ENCODE measurements around the gene FEN1.
A peak's percentile ranks its signal among the peaks of the same experiment; 100 is the strongest.

Gene FEN1

DNA sequence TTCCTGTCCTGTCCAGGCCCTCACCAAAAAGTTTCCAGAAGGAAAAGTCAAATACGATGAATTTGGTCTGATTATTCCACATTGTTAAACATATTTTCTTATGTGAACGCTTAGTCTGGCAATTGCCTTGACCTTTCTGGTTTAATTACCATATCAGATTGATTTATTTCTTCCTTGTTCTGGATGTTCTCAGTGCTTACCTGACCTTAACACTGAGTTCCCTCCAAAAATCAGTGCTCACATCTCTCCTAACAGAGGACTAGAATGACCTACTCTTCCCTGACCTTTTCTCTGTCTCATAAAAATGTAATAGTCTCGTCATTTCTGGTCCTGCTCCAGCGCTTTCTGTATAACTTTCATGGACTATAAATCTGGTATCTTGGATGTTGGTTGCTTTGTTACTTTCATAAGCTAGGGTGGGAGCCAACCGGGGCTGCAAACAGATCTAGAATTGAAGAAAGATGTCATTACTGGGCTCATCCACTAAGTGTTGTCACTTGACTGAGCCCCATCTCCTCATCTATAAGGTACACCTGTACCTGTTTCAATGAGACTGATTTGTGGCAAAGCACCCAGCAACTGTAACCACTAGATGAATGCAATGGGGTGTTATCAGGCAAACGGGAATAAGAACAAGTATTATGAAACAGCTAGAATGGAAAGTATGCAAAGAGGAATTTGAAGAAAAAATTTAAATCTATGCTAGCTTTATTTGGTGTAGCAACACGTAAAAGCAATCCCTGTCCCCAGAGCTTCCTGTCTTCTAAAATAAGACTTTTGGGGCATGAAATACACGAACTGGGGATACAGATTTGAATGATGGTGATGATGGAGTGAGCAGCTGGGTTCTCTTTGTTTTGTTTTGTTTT, 37.8 kb downstream of the FEN1 start:
- Histone ChIP-seq H3K9ac (ENCODE audit: low read depth in 1 of 2, low read length in 2 of 2) (no peak overlapping the region), H3K4me3 (ENCODE audit: low read length in 2 of 2) (no peak overlapping the region), H3K27me3 (ENCODE audit: control insufficient read depth in 2 of 2, insufficient read depth in 2 of 2, low read length in 2 of 2) (peaks cover 4 to 27% of the 10 kb centered on the region in 2 donors), H3K4me1 (ENCODE audit: control insufficient read depth in 2 of 2, insufficient read depth in 2 of 2, low read length in 2 of 2) (peaks cover 3 to 15% of the 10 kb centered on the region in 2 donors), H3K9me3 (ENCODE audit: control insufficient read depth in 2 of 2, low read length in 2 of 2) (no peaks in the 10 kb centered on the region), H3K27ac (ENCODE audit: low read depth in 2 of 2, low read length in 2 of 2) (peak overlapping the region in 1 of 2 donors; percentile 58), H3K36me3 (ENCODE audit: control insufficient read depth in 2 of 2, insufficient read depth in 2 of 2, low read length in 2 of 2) (no peaks in the 10 kb centered on the region)

DNA sequence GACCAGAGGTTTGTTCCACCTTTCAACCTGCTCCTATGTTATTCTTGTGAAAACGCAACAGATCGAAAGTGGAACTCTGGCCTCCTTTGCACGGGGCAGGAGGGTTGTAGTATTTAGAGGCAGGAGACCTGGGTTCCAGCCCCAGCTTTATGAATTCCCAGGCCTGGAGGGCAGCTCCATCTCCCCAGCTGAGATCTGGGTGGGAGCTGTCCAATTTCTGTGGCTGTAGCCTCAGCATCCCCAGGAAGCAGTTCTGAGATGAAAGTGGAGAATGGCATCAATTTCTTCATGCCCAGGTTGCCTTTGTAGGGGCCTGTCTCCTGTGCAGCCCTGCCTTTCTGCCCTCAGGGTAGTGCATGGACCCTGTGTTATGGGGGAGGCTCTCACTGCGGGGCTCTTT, 39.5 kb downstream of the FEN1 start:
- no peak overlapping the region for H3K27ac ChIP-seq (ENCODE audit: low read depth in 2 of 2, low read length in 2 of 2)
- peaks cover 4 to 19% of the 10 kb centered on the region in 2 donors for H3K27me3 ChIP-seq (ENCODE audit: control insufficient read depth in 2 of 2, insufficient read depth in 2 of 2, low read length in 2 of 2)

DNA sequence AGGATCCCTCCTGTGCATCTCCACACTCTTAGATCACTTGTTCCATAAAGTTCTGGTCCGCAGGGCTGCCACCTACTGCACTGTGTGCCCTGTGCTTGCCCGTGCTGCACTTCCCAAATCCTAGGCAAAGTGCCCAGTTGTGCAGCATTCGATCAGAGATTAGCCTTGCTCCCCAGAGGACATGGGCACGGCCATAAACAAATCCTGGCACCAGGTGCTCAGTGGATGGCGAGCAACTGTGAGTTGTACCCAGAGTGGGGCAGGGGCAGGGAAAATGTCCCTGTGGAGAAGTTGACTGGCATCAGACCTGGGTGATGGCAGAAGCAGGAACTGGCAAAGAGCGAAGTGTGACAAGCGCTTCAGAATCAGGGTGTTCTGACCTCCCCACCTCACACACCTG, 40.0 kb downstream of the FEN1 start:
- H3K9me3 ChIP-seq (ENCODE audit: control insufficient read depth in 2 of 2, low read length in 2 of 2) = no peaks in the 10 kb centered on the region
- H3K9ac ChIP-seq (ENCODE audit: low read depth in 1 of 2, low read length in 2 of 2) = no peak overlapping the region
- H3K36me3 ChIP-seq (ENCODE audit: control insufficient read depth in 2 of 2, insufficient read depth in 2 of 2, low read length in 2 of 2) = no peaks in the 10 kb centered on the region
- peaks cover 4 to 16% of the 10 kb centered on the region in 2 donors for H3K27me3 ChIP-seq (ENCODE audit: control insufficient read depth in 2 of 2, insufficient read depth in 2 of 2, low read length in 2 of 2)
- no peak overlapping the region for H3K27ac ChIP-seq (ENCODE audit: low read depth in 2 of 2, low read length in 2 of 2)
- peaks cover 0 to 15% of the 10 kb centered on the region in 2 donors for H3K4me1 ChIP-seq (ENCODE audit: control insufficient read depth in 2 of 2, insufficient read depth in 2 of 2, low read length in 2 of 2)
- H3K4me3 ChIP-seq (ENCODE audit: low read length in 2 of 2) = no peak overlapping the region

More for the DNA sequence above, 39.5 kb downstream of the FEN1 start:
- H3K9me3 ChIP-seq (ENCODE audit: control insufficient read depth in 2 of 2, low read length in 2 of 2) = no peaks in the 10 kb centered on the region
- H3K4me3 ChIP-seq (ENCODE audit: low read length in 2 of 2) = no peak overlapping the region
- no peak overlapping the region for H3K9ac ChIP-seq (ENCODE audit: low read depth in 1 of 2, low read length in 2 of 2)
- H3K36me3 ChIP-seq (ENCODE audit: control insufficient read depth in 2 of 2, insufficient read depth in 2 of 2, low read length in 2 of 2) = no peaks in the 10 kb centered on the region
- peaks cover 2 to 15% of the 10 kb centered on the region in 2 donors for H3K4me1 ChIP-seq (ENCODE audit: control insufficient read depth in 2 of 2, insufficient read depth in 2 of 2, low read length in 2 of 2)

DNA sequence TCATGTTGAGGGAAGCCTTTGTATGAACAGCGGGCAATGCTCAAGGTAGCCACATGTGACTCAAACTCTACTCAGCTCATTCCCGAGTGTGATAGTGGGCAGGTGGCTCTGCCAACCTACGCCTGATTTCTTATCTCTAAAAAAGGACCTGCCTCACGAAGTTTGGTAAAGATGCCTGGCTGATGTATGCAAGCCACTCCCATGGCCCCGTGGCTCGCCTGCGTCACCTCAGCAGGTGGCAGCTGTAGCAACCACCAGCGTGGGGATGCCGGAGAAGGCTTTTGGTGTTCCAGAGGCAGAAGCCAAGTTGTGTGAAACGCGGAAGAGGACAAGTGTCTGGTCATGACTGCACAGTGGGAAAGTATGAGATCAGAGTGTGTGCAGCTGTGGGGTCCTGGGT, 40.8 kb downstream of the FEN1 start:
- H3K4me3 ChIP-seq (ENCODE audit: low read length in 2 of 2) = no peak overlapping the region
- H3K27me3 ChIP-seq (ENCODE audit: control insufficient read depth in 2 of 2, insufficient read depth in 2 of 2, low read length in 2 of 2) = peaks cover 2 to 14% of the 10 kb centered on the region in 2 donors
- no peaks in the 10 kb centered on the region for H3K9me3 ChIP-seq (ENCODE audit: control insufficient read depth in 2 of 2, low read length in 2 of 2)
- H3K27ac ChIP-seq (ENCODE audit: low read depth in 2 of 2, low read length in 2 of 2) = no peak overlapping the region
- no peaks in the 10 kb centered on the region for H3K36me3 ChIP-seq (ENCODE audit: control insufficient read depth in 2 of 2, insufficient read depth in 2 of 2, low read length in 2 of 2)
- peaks cover 0 to 13% of the 10 kb centered on the region in 2 donors for H3K4me1 ChIP-seq (ENCODE audit: control insufficient read depth in 2 of 2, insufficient read depth in 2 of 2, low read length in 2 of 2)
- no peak overlapping the region for H3K9ac ChIP-seq (ENCODE audit: low read depth in 1 of 2, low read length in 2 of 2)

DNA sequence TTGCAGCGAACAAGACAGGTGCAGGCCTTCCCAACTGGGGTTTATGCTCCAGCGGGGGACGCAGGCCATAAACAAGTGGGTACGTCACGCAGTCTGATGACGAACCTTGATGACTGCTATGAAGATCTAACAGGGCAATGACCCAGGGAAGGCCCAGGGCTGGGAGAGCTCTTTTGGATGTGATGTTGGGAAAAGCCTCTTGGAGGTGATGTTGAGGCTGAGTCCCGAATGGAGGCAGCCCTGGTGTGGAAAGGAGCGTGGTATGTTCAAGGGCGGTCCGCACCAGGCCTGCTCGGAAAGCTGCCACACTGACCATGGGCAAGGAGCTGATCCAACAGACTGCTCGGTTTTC, 41.2 kb downstream of the FEN1 start:
- peaks cover 0 to 13% of the 10 kb centered on the region in 2 donors for H3K4me1 ChIP-seq (ENCODE audit: control insufficient read depth in 2 of 2, insufficient read depth in 2 of 2, low read length in 2 of 2)
- H3K4me3 ChIP-seq (ENCODE audit: low read length in 2 of 2) = no peak overlapping the region
- H3K27ac ChIP-seq (ENCODE audit: low read depth in 2 of 2, low read length in 2 of 2) = peak overlapping the region in 1 of 2 donors; percentile 23
- no peak overlapping the region for H3K9ac ChIP-seq (ENCODE audit: low read depth in 1 of 2, low read length in 2 of 2)
- H3K36me3 ChIP-seq (ENCODE audit: control insufficient read depth in 2 of 2, insufficient read depth in 2 of 2, low read length in 2 of 2) = peaks cover 0 to 2% of the 10 kb centered on the region in 2 donors
- no peaks in the 10 kb centered on the region for H3K9me3 ChIP-seq (ENCODE audit: control insufficient read depth in 2 of 2, low read length in 2 of 2)
- H3K27me3 ChIP-seq (ENCODE audit: control insufficient read depth in 2 of 2, insufficient read depth in 2 of 2, low read length in 2 of 2) = peaks cover 0 to 11% of the 10 kb centered on the region in 2 donors

DNA sequence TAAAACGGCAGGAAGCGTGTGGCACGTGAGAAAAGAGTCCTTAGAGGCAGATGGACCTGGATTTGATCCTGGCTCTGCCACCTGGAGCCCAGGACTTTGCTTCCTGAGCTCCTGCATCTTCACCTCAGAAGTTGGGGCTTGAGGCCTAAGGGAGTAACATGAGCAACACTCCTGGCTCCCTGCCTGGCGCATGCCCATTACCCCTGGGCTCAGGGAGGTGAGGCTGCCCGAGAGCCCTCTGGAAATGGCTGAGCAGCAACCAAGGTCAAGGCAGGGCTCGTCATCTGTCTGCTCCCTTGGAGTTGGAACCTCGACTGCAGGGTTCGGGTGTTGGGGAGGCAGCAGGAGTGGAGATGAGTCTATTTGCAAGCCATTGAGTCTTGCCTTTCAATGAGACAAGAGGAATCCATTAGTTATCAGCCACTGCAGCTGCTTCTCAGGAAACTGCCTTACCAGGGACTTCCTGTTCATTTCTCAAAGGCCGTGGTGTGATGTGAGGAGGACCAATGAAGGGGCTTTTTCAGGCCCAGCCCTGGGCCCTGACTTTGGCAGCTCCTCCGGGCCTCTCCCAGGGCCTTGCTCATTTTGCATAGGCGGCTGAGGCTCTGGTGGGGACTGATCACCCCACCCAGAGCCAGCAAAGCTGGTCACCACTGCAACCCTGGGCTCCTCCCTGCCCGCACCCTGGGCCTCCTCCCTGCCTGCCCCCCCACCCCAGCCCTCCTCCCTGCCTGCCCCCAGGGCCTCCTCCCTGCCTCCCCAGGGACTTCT, 41.8 kb downstream of the FEN1 start:
- Histone ChIP-seq H3K9ac (ENCODE audit: low read depth in 1 of 2, low read length in 2 of 2) (no peak overlapping the region), H3K4me3 (ENCODE audit: low read length in 2 of 2) (no peak overlapping the region), H3K9me3 (ENCODE audit: control insufficient read depth in 2 of 2, low read length in 2 of 2) (no peaks in the 10 kb centered on the region), H3K27ac (ENCODE audit: low read depth in 2 of 2, low read length in 2 of 2) (peak overlapping the region; percentile 23 to 37), H3K27me3 (ENCODE audit: control insufficient read depth in 2 of 2, insufficient read depth in 2 of 2, low read length in 2 of 2) (peaks cover 0 to 10% of the 10 kb centered on the region in 2 donors), H3K36me3 (ENCODE audit: control insufficient read depth in 2 of 2, insufficient read depth in 2 of 2, low read length in 2 of 2) (peaks cover 0 to 2% of the 10 kb centered on the region in 2 donors), H3K4me1 (ENCODE audit: control insufficient read depth in 2 of 2, insufficient read depth in 2 of 2, low read length in 2 of 2) (peaks cover 0 to 9% of the 10 kb centered on the region in 2 donors)

DNA sequence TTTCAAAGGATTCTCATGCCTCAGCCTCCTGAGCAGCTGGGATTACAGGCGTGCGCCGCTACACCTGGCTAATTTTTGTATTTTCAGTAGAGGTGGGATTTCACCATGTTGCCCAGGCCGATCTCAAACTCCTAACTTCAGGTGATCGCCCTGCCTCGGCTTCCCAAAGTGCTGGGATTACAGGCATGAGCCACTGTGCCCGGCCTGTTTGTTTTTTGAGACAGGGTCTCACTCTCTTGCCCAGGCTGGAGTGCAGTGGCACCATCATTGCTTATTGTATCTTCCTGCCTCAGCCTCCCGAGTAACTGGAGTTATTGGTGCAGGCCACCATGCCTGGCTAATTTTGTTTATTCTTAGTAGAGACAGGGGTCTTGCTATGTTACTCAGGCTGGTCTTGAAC, 43.5 kb downstream of the FEN1 start:
- Histone ChIP-seq H3K27ac (ENCODE audit: low read depth in 2 of 2, low read length in 2 of 2) (no peak overlapping the region), H3K4me1 (ENCODE audit: control insufficient read depth in 2 of 2, insufficient read depth in 2 of 2, low read length in 2 of 2) (peaks cover 0 to 8% of the 10 kb centered on the region in 2 donors), H3K4me3 (ENCODE audit: low read length in 2 of 2) (no peak overlapping the region), H3K36me3 (ENCODE audit: control insufficient read depth in 2 of 2, insufficient read depth in 2 of 2, low read length in 2 of 2) (peaks cover 0 to 2% of the 10 kb centered on the region in 2 donors), H3K9me3 (ENCODE audit: control insufficient read depth in 2 of 2, low read length in 2 of 2) (no peaks in the 10 kb centered on the region), H3K9ac (ENCODE audit: low read depth in 1 of 2, low read length in 2 of 2) (no peak overlapping the region), H3K27me3 (ENCODE audit: control insufficient read depth in 2 of 2, insufficient read depth in 2 of 2, low read length in 2 of 2) (peaks cover 0 to 5% of the 10 kb centered on the region in 2 donors)

DNA sequence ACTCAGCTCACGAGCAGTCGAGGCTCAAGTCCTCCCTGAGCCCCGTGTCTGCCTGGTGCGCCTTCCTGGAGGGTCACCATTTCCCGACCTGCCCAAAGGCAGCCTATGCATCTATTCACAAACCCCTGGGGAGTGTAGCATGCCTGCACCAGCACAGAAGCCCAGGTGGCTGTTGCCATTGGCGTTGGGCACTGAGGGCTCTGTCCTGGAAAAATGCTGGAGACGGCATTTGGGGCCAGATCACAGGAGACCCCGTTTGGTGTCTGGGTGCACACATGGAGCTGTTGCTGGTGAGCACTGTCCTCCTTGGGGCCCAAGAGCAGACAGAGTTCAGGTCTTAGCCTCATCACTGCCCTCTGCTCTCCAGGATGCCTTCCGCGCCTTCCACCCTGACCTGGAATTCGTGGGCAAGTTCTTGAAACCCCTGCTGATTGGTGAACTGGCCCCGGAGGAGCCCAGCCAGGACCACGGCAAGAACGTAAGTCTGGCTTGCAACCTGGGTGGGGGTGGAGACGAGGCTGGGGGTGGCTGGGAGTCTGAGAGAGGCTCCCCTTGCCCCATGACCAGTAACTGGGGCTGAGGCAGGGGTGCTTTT, 44.8 kb downstream of the FEN1 start:
- Histone ChIP-seq H3K36me3 (ENCODE audit: control insufficient read depth in 2 of 2, insufficient read depth in 2 of 2, low read length in 2 of 2) (peaks cover 0 to 2% of the 10 kb centered on the region in 2 donors), H3K27ac (ENCODE audit: low read depth in 2 of 2, low read length in 2 of 2) (no peak overlapping the region)

DNA sequence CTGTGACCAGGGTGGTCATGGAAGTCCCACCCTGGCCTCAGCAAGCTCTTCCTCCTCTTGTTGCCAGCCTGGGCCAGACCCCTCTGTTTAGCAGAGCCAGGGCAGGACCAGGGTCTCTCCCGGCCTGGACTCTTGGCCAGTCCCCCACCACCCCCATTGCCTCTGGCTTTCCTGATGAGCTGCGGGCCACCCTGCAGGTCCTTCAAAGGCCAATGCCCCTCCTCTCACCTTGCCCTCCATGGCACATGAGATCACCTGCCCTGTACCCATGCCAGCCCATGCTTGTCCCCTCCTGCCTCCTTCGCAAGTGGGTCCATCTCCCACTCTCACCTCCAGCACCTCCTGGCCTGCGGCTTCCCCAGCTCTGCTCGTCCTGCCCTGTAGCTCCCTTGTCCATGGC, 45.8 kb downstream of the FEN1 start:
- peaks cover 0 to 8% of the 10 kb centered on the region in 2 donors for H3K4me1 ChIP-seq (ENCODE audit: control insufficient read depth in 2 of 2, insufficient read depth in 2 of 2, low read length in 2 of 2)
- H3K27ac ChIP-seq (ENCODE audit: low read depth in 2 of 2, low read length in 2 of 2) = no peak overlapping the region

More for the DNA sequence above, 44.8 kb downstream of the FEN1 start:
- Histone ChIP-seq H3K9ac (ENCODE audit: low read depth in 1 of 2, low read length in 2 of 2) (no peak overlapping the region), H3K9me3 (ENCODE audit: control insufficient read depth in 2 of 2, low read length in 2 of 2) (no peaks in the 10 kb centered on the region), H3K4me1 (ENCODE audit: control insufficient read depth in 2 of 2, insufficient read depth in 2 of 2, low read length in 2 of 2) (peaks cover 0 to 8% of the 10 kb centered on the region in 2 donors), H3K27me3 (ENCODE audit: control insufficient read depth in 2 of 2, insufficient read depth in 2 of 2, low read length in 2 of 2) (no peaks in the 10 kb centered on the region), H3K4me3 (ENCODE audit: low read length in 2 of 2) (no peak overlapping the region)

DNA sequence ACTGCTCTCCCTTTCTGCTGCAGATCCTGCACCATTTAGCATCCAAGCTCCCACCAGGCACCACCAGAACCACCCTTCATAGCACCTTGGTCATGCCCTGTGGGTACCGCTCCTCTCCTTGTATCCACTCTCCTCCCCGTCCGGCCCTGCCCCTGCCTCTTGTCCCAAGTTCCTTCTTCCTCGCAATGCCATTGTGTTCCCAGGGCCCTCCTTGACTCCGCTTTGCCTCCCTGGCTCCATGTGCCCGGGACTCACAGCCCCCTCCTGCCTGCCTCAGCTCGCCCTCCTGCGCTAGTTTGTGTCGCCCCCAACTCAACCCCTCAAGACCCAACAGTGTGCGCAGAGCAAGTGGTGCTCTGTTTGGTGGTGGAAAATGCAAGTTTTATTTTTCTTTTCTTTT, 46.2 kb downstream of the FEN1 start:
- H3K4me1 ChIP-seq (ENCODE audit: control insufficient read depth in 2 of 2, insufficient read depth in 2 of 2, low read length in 2 of 2) = peaks cover 0 to 8% of the 10 kb centered on the region in 2 donors

More for the DNA sequence above, 45.8 kb downstream of the FEN1 start:
- Histone ChIP-seq H3K36me3 (ENCODE audit: control insufficient read depth in 2 of 2, insufficient read depth in 2 of 2, low read length in 2 of 2) (peaks cover 0 to 2% of the 10 kb centered on the region in 2 donors), H3K4me3 (ENCODE audit: low read length in 2 of 2) (no peak overlapping the region), H3K27me3 (ENCODE audit: control insufficient read depth in 2 of 2, insufficient read depth in 2 of 2, low read length in 2 of 2) (no peaks in the 10 kb centered on the region), H3K9ac (ENCODE audit: low read depth in 1 of 2, low read length in 2 of 2) (no peak overlapping the region), H3K9me3 (ENCODE audit: control insufficient read depth in 2 of 2, low read length in 2 of 2) (no peaks in the 10 kb centered on the region)

More for the DNA sequence above, 46.2 kb downstream of the FEN1 start:
- Histone ChIP-seq H3K27ac (ENCODE audit: low read depth in 2 of 2, low read length in 2 of 2) (no peak overlapping the region), H3K9me3 (ENCODE audit: control insufficient read depth in 2 of 2, low read length in 2 of 2) (no peaks in the 10 kb centered on the region), H3K9ac (ENCODE audit: low read depth in 1 of 2, low read length in 2 of 2) (no peak overlapping the region), H3K4me3 (ENCODE audit: low read length in 2 of 2) (no peak overlapping the region), H3K27me3 (ENCODE audit: control insufficient read depth in 2 of 2, insufficient read depth in 2 of 2, low read length in 2 of 2) (no peaks in the 10 kb centered on the region), H3K36me3 (ENCODE audit: control insufficient read depth in 2 of 2, insufficient read depth in 2 of 2, low read length in 2 of 2) (peaks cover 0 to 2% of the 10 kb centered on the region in 2 donors)

Measured in mucosa of rectum (tissue), 2 donors.